GM06990 (cell line): ENCODE results near the gene LRRC36.
"Not testable (repeated sequence)": the region's sequence is repeated elsewhere in the genome, so short reads cannot be mapped to it uniquely, and the experiment has no call there.

Experiments
- DNase-seq: peaks from one replicate; pipeline ENCODE4 v3.0.0-alpha.2; 2011; ENCODE audit not compliant: insufficient read length; ENCODE audit errors: extremely low read depth
- H3K27me3 ChIP-seq: replicated peaks from 2 replicates; pipeline ENCODE4 v1.6.0; 2011; ENCODE audit warnings: low read length; ENCODE audit not compliant: control insufficient read depth, insufficient read depth
- H3K36me3 ChIP-seq: 2 replicates; pipeline ENCODE4 v1.5.1; 2011; ENCODE audit warnings: low read length; ENCODE audit not compliant: control insufficient read depth, insufficient read depth
- H3K4me3 ChIP-seq: replicated peaks from 2 replicates; pipeline ENCODE4 v1.5.1; 2011; ENCODE audit warnings: low read depth, mild to moderate bottlenecking, control low read depth, low read length
- TF ChIP-seq, protein P1 (sequence below): IDR thresholded peaks from 2 replicates; pipeline ENCODE4 v1.5.1; 2011; ENCODE audit warnings: low read length, control low read depth, mild to moderate bottlenecking, inconsistent platforms; ENCODE audit not compliant: insufficient read depth, poor library complexity, severe bottlenecking

LRRC36 gene

DNA sequence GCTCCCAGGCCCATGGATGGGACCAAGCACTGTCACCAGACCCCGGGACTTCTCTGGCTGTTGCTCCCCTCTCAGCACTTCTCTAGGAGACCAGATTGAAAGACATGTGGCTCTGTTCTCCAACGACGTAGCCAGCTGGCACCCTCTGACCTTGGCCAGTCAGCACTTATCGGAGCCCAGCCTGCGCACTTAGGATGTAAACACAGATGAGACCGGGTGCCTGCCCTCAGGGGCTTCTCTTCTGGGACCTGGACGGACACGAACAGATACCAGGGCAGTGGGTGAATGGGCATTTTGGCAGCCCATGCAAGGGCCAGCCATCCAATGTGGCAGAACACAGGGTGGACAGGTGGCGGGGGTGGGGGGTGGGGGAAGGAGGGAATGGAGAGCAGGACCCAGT lies 83.0 kb downstream of the LRRC36 start:
- no peak for DNase-seq
- no peaks in the 10 kb centered on the region; the same call in 1 of the 2 replicates for H3K36me3 ChIP-seq
- H3K27me3 ChIP-seq = no peaks in the 10 kb centered on the region; the same call in 1 of the 2 replicates
- TF ChIP-seq, protein P1, sequence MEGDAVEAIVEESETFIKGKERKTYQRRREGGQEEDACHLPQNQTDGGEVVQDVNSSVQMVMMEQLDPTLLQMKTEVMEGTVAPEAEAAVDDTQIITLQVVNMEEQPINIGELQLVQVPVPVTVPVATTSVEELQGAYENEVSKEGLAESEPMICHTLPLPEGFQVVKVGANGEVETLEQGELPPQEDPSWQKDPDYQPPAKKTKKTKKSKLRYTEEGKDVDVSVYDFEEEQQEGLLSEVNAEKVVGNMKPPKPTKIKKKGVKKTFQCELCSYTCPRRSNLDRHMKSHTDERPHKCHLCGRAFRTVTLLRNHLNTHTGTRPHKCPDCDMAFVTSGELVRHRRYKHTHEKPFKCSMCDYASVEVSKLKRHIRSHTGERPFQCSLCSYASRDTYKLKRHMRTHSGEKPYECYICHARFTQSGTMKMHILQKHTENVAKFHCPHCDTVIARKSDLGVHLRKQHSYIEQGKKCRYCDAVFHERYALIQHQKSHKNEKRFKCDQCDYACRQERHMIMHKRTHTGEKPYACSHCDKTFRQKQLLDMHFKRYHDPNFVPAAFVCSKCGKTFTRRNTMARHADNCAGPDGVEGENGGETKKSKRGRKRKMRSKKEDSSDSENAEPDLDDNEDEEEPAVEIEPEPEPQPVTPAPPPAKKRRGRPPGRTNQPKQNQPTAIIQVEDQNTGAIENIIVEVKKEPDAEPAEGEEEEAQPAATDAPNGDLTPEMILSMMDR = no peak
- H3K4me3 ChIP-seq = no peak overlapping the region

DNA sequence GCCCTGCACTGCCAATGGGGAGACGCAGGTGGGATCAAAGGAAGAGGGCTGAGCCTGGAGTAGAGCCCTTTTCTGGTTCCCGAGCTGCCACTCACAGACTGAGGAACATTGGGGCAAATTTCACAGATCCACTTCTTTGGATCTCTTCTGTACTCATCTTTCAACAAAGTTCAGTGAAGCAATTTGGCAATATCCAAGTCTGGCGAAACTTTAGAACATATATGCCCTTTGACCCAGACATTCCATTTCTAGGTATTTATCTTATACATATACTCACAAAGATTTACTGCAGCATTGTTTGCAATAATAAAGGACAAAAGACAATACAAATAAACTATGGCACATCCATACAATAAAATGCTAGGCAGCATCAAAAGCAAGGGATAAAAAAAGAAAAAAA lies 84.7 kb downstream of the LRRC36 start:
- no peaks in the 10 kb centered on the region; the same call in 1 of the 2 replicates for H3K36me3 ChIP-seq
- H3K27me3 ChIP-seq = no peaks in the 10 kb centered on the region; the same call in 1 of the 2 replicates
- DNase-seq = no peak
- H3K4me3 ChIP-seq = no peak overlapping the region
- TF ChIP-seq, protein P1 = no peak

DNA sequence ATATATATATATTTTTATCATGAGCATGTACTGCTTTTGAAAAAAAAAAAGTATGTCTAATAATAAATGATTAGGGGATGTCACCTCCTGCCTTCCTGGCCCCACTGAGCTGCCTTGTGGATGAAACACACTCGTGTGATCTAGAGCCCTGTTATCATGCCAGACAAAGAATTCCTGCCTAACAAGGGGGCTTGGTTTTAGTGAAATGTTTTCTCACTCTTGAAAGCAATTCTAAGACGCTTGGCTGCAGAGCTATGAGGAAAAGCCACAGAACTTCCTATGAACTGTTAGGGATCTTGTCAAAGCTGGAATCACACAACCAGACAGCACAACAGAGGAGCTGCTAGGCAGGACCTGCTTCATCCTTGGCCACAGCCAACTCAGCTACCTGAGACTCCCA lies 85.7 kb downstream of the LRRC36 start:
- no peak for DNase-seq
- no peaks in the 10 kb centered on the region; the same call in 1 of the 2 replicates for H3K27me3 ChIP-seq
- H3K36me3 ChIP-seq = no peaks in the 10 kb centered on the region; the same call in 1 of the 2 replicates
- TF ChIP-seq, protein P1 = no peak
- no peak overlapping the region for H3K4me3 ChIP-seq

DNA sequence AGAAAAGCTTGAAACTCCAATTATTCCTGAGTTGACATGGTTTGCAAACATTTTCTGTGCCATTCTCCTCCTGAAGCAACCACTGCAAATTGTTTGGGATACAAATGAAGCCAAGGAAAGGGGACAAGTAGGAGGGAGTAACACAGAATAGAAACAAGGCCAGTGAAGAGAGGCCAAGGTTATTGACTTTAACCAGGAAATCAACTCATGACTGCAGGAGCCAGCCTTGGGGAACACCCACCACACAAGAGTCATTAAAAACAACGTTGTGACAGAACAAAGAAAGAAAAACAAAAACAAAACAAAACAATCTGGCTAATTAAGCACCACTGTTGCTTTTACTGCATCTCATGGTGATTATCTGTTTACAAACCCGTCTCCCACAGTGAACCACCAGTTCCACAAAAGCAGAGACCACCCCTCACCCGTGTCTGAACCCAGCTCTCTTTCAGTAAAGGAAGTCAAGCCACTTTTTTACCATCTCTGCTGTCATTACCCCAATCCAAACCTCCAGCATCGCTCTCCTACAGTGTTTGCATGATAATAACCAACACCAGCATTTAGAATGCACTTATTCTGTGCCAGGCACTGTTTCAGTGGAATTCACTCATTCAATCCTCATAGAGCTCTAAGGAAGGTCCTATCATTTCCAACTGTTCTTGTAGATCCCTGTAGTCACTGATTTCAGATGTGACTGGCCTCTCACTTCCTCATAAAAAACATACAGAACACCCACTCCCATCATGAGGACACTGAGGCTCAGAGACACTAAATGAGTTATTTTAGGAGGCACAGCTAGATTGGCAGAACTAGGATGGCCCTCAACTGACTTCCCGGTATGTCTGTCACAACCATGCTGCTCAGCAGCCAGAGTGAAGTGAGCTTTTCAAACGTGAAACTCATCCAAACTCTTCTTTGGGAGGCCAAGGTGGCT lies 87.6 kb downstream of the LRRC36 start:
- Histone ChIP-seq H3K27me3 (no peaks in the 10 kb centered on the region; the same call in 1 of the 2 replicates), H3K4me3 (no peak overlapping the region), H3K36me3 (no peaks in the 10 kb centered on the region; the same call in 1 of the 2 replicates)
- DNase-seq = no peak
- TF ChIP-seq, protein P1 = no peak

DNA sequence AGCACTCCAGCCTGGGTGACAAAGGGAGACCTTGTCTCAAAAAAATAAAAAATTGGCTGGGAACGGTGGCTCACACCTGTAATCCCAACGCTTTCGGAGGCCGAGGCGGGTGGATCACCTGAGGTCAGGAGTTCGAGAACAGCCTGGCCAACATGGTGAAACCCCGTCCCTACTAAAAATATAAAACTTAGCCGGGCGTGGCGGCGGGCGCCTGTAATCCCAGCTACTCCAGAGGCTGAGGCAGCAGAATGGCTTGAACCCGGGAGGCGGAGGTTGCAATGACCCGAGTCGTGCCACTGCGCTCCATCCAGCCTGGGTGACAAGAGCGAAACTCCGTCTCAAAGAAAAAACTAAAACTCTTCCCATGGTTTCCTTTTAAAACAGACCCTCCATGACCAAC lies 88.8 kb downstream of the LRRC36 start:
- H3K4me3 ChIP-seq, H3K36me3 ChIP-seq: not testable (repeated sequence)

More for the DNA sequence above, 88.8 kb downstream of the LRRC36 start:
- DNase-seq, H3K27me3 ChIP-seq: not testable (repeated sequence)
